Endothelial cell of umbilical vein (primary cell): ENCODE results near the gene VSIR. TPM values are rescaled to one million over a fixed set of nuclear protein-coding genes. Genes with fewer than 3 reads are reported as not detected.

ENCODE experiments used
- BruUV-seq: library from RNA; stranded (reverse); fragments of 400-500 nt; replicated peaks from 2 replicates; lab custom pipeline; 2021; lab: Mats Ljungman, UMichigan
- CTCF ChIA-PET: fragments of 300-600, 350-600 bp; sonication (Branson Sonifier 250); formaldehyde crosslinking; loops from one replicate; lab custom pipeline; 2021; ENCODE audit warnings: antibody characterized with exemption, inconsistent platforms; lab: Charles Lee
- POLR2A ChIA-PET: fragments of 300-600, 350-600 bp; sonication (Branson Sonifier 250); formaldehyde crosslinking; loops from one replicate; lab custom pipeline; 2021; ENCODE audit warnings: antibody characterized with exemption, inconsistent platforms; lab: Charles Lee
- DNase-seq: peaks from one replicate; pipeline ENCODE4 v3.0.0-alpha.2; 2011; ENCODE audit warnings: low read depth, low spot score
- FAIRE-seq: peaks from 2 replicates; lab custom pipeline; 2011; peaks lifted over from hg19 to GRCh38; lab: Jason Lieb, UNC
- H2AFZ ChIP-seq: 2 replicates; pipeline ENCODE4 v1.6.0; 2012; ENCODE audit warnings: low read depth, low read length, control low read depth, inconsistent platforms
- H3K27ac ChIP-seq: 2 replicates; pipeline ENCODE4 v1.5.1; 2011; ENCODE audit warnings: low read depth, mild to moderate bottlenecking, control low read depth, low read length, moderate library complexity; ENCODE audit not compliant: insufficient read depth
- H3K27me3 ChIP-seq, 2 experiments: 2 replicates each; pipeline versions ENCODE4 v1.6.0 to v1.6.1; 2011; ENCODE audit warnings: low read length in 2 of 2, mixed read lengths in 1 of 2; ENCODE audit not compliant: control insufficient read depth in 2 of 2, insufficient read depth in 2 of 2
- H3K36me3 ChIP-seq, 2 experiments: 2 replicates in 1 of 2; 3 replicates in 1 of 2; pipeline ENCODE4 v1.5.1; 2011; ENCODE audit warnings: low read length in 2 of 2, mild to moderate bottlenecking in 1 of 2, moderate library complexity in 1 of 2; ENCODE audit not compliant: control insufficient read depth in 2 of 2, insufficient read depth in 2 of 2; ENCODE audit errors: extremely low read depth in 1 of 2
- H3K4me1 ChIP-seq: 3 replicates; pipeline ENCODE4 v1.5.1; 2011; ENCODE audit warnings: mild to moderate bottlenecking, low read length; ENCODE audit not compliant: control insufficient read depth, insufficient read depth; ENCODE audit errors: extremely low read depth
- H3K4me2 ChIP-seq: 2 replicates; pipeline ENCODE4 v1.6.1; 2011; ENCODE audit warnings: low read length, control low read depth, mixed read lengths; ENCODE audit not compliant: insufficient read depth
- H3K4me3 ChIP-seq, 3 experiments: fragments of 200-600 bp in 1 of 3; sonication (generic), shearing (Covaris generic) in 1 of 3; replicated peaks in 1 of 3; 2 replicates each; pipeline ENCODE4 v1.5.1; 2011 to 2016; ENCODE audit warnings: control low read depth in 3 of 3, low read length in 3 of 3, mild to moderate bottlenecking in 2 of 3, inconsistent platforms in 1 of 3, low read depth in 1 of 3, moderate library complexity in 1 of 3; ENCODE audit not compliant: insufficient read depth in 1 of 3
- H3K79me2 ChIP-seq: 2 replicates; pipeline ENCODE4 v1.6.0; 2012; ENCODE audit warnings: low read length, inconsistent platforms; ENCODE audit not compliant: control insufficient read depth, insufficient read depth
- H3K9ac ChIP-seq: replicated peaks from 2 replicates; pipeline ENCODE3; 2011; ENCODE audit warnings: low read length, control low read depth; ENCODE audit not compliant: insufficient read depth; ENCODE audit errors: extremely low read depth
- H3K9me1 ChIP-seq: replicated peaks from 3 replicates; pipeline ENCODE4 v1.6.0; 2011; ENCODE audit warnings: mild to moderate bottlenecking, low read length; ENCODE audit not compliant: control insufficient read depth, insufficient read depth; ENCODE audit errors: extremely low read depth
- H3K9me3 ChIP-seq: replicated peaks from 2 replicates; pipeline ENCODE4 v1.5.1; 2012; ENCODE audit warnings: low read length, inconsistent platforms; ENCODE audit not compliant: control insufficient read depth, insufficient read depth
- H4K20me1 ChIP-seq: replicated peaks from 2 replicates; pipeline ENCODE3; 2011; ENCODE audit warnings: mild to moderate bottlenecking, low read length; ENCODE audit not compliant: control insufficient read depth, insufficient read depth; ENCODE audit errors: extremely low read depth
- CTCF ChIP-seq, 2 donors: IDR thresholded peaks; 1 replicate in 1 of 2; 2 replicates in 1 of 2; pipeline ENCODE4 v1.5.1; 2011; ENCODE audit warnings: low read length in 2 of 2, mild to moderate bottlenecking in 2 of 2, moderate library complexity in 2 of 2, control low read depth in 1 of 2, inconsistent platforms in 1 of 2, low read depth in 1 of 2; ENCODE audit not compliant: insufficient read depth in 1 of 2; ENCODE audit errors: extremely low read depth in 1 of 2
- EZH2 ChIP-seq: IDR thresholded peaks from 2 replicates; pipeline ENCODE4 v1.6.1; 2012; ENCODE audit warnings: borderline replicate concordance, low read depth, mild to moderate bottlenecking, moderate library complexity, low read length, inconsistent platforms; ENCODE audit not compliant: severe bottlenecking
- FOS ChIP-seq: IDR thresholded peaks from 2 replicates; pipeline ENCODE4 v1.6.1; 2011; ENCODE audit warnings: mild to moderate bottlenecking, low read length, moderate library complexity, borderline replicate concordance; ENCODE audit not compliant: insufficient read depth
- GATA2 ChIP-seq: IDR thresholded peaks from 2 replicates; pipeline ENCODE4 v1.7.0; 2011; ENCODE audit warnings: low read depth, mild to moderate bottlenecking, moderate library complexity, mixed read lengths, low read length; ENCODE audit not compliant: insufficient read length, insufficient read depth
- JUN ChIP-seq: IDR thresholded peaks from 2 replicates; pipeline ENCODE4 v1.6.1; 2011; ENCODE audit warnings: borderline replicate concordance, low read depth; ENCODE audit not compliant: insufficient read length, insufficient read depth
- MYC ChIP-seq: IDR thresholded peaks from one replicate; pipeline ENCODE4 v1.6.1; 2011; ENCODE audit warnings: mild to moderate bottlenecking, low read depth, low read length
- POLR2A ChIP-seq: IDR thresholded peaks from 2 replicates; pipeline ENCODE4 v1.6.1; 2012; ENCODE audit warnings: low read depth, mild to moderate bottlenecking, control low read depth, low read length
- POLR2AphosphoS5 ChIP-seq: IDR thresholded peaks from 2 replicates; pipeline ENCODE4 v1.6.1; 2012; ENCODE audit warnings: low read depth, mild to moderate bottlenecking, control low read depth, low read length, moderate library complexity; ENCODE audit not compliant: insufficient read depth
- dilution Hi-C: fragments of 300-500 bp; cut with MboI; formaldehyde crosslinking; loops from one replicate; pipeline ENCODE4 v1.15.0; 2019; ENCODE audit warnings: low sequenced_read_pairs; ENCODE audit not compliant: extremely low pct_ligation_motif_present
- intact Hi-C: fragments of 100-400 bp; cut with micrococcal nuclease; formaldehyde crosslinking; loops from one replicate; pipeline ENCODE4 v1.10.0; 2022
- polyA plus RNA-seq, 4 experiments: library from polyadenylated mRNA; depleted of rRNA in 3 of 4; stranded (reverse) in 3 of 4; unstranded in 1 of 4; fragments of >200 nt; gene quantifications; 2 replicates each; pipeline versions ENCODE4 v1.2.1 to v1.2.3, GENCODE V29; 2011 to 2012; ENCODE audit warnings: missing spikeins in 1 of 4
- total RNA-seq: library from RNA; stranded (reverse); gene quantifications from 2 replicates; pipeline ENCODE4 v1.2.3, GENCODE V29; 2021
- TF ChIP-seq, protein P1 (sequence below): IDR thresholded peaks from 2 replicates; pipeline ENCODE4 v1.6.1; 2011; ENCODE audit not compliant: insufficient read depth, insufficient read length

VSIR gene
- total and polyA plus RNA-seq, 2 donors (not counting 3 experiments of a cell fraction or from before 2014, with no cell fraction given), result 4.9 to 6.3 TPM

GRCh38 chr10:71783917-71784678, 10.8 kb upstream of the VSIR start:
- no peak overlapping the region for H3K9ac ChIP-seq
- no peaks in the 10 kb centered on the region for H3K27me3 ChIP-seq
- ChIA-PET POLR2A (no interaction called here), CTCF (interaction anchor here (0.9 to 3.5 kb wide), 3 partner anchors 10 to 76 kb away, joined by 3 to 21 read pairs (median 4); partner anchors contain the start of gene VSIR)
- H3K9me1 ChIP-seq, result no peaks in the 10 kb centered on the region
- TF ChIP-seq MYC (no peak), EZH2 (no peak), POLR2AphosphoS5 (no peak), FOS (no peak), CTCF (IDR thresholded peaks at IDR 0.05; ENCODE audit: extremely low read depth in 1 of 2, insufficient read depth in 1 of 2, low read depth in 1 of 2, low read length in 2 of 2) (no peak), GATA2 (no peak), JUN (no peak), POLR2A (no peak)
- TF ChIP-seq, protein P1, sequence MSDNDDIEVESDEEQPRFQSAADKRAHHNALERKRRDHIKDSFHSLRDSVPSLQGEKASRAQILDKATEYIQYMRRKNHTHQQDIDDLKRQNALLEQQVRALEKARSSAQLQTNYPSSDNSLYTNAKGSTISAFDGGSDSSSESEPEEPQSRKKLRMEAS, result no peak
- no peak for FAIRE-seq
- dilution Hi-C loops, result no loop called here
- H2AFZ ChIP-seq, result no peak overlapping the region
- intact Hi-C loops, result no loop called here
- BruUV-seq, result no TSS peak
- no peaks in the 10 kb centered on the region for H3K9me3 ChIP-seq
- H3K4me1 ChIP-seq, result no peaks in the 10 kb centered on the region
- no peak overlapping the region for H3K4me3 ChIP-seq
- H3K27ac ChIP-seq, result no peak overlapping the region
- H3K36me3 ChIP-seq, result no peaks in the 10 kb centered on the region
- H3K4me2 ChIP-seq, result no peak overlapping the region
- H4K20me1 ChIP-seq, result no peaks in the 10 kb centered on the region
- no peaks in the 10 kb centered on the region for H3K79me2 ChIP-seq
- no peak for DNase-seq
